HG03135 (cell line): ENCODE data around the gene ASS1.

ENCODE experiments used
- ATAC-seq: cut with Tn5 transposase; IDR thresholded peaks from one replicate; pipeline ENCODE4 v1.9.1; 2021; ENCODE audit warnings: mild to moderate bottlenecking, moderate library complexity; ENCODE audit not compliant: unreplicated experiment

ASS1 gene

DNA sequence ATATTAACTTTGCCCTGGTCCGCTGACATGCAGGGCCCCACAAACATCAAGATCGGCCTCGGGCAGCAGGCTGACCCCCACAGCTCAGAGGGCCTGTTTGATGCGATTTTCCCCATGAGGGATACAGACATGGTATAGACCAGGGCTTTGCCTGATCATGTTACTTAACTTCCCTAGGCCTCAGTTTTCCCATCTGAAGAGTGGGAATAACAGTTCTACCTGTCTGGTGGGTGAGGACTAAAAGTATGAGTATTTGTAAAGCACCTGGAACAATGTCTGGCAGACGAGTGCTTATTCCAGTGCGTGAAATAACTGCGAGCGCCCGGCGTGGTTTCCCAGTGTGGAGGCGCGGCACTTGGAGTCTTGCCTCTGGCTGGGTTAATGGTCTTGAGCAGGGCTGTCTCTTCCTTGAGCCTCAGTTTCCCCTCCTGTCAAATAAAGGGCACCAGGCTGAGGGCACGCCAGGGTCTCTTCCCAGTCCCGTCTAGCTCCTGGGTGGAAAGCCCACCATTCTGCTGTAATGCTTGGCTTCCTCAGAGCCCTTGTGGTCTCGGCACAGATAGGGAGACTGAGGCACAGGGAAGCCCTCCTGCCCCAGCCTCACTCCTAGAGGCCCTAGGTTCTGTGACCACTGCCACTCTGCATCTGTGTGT, 47.2 kb downstream of the ASS1 start:
- ATAC-seq: no peak

DNA sequence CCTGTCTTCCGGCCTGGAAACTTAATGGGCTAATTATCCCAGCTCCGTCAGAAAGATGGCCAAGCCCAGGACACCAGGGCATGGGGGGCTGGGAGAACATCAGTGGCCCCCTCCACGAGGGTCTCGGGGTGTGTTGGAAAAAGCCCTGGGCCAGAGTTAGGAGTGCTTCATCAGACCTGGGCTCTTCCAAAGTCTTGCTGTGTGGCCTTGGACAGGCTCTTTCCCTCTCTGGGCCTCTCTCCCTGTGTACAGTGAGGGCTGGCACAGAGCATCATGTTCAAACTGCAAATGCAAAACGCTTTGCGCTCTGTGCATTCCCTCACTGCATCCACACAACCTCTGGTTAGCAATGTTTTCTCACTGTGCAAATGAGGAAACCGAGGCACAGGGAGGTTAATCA, 48.3 kb downstream of the ASS1 start:
- ATAC-seq: no peak

DNA sequence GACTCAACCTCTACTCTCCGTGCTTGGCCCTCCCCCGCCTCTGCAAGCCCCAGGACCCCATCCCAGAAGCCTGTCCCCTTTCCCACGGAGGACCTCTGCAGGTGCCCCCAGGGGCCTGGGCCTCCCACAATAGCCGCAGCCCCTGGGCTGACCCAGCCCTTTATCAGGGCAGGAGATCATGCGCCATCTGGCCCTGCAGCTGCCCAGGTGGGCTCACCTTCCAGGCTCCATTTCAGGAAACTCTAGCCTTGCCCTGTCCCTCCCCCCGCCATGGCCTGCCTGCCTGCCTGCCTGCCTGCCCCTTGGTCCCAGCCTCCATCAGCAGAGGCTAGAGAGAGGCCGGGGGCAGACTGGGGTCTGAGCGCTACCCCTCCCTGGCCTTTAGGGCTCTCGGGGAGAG, 48.7 kb downstream of the ASS1 start:
- ATAC-seq: no peak

GRCh38 chr9:130495067-130495466, 50.3 kb downstream of the ASS1 start:
- no peak for ATAC-seq

DNA sequence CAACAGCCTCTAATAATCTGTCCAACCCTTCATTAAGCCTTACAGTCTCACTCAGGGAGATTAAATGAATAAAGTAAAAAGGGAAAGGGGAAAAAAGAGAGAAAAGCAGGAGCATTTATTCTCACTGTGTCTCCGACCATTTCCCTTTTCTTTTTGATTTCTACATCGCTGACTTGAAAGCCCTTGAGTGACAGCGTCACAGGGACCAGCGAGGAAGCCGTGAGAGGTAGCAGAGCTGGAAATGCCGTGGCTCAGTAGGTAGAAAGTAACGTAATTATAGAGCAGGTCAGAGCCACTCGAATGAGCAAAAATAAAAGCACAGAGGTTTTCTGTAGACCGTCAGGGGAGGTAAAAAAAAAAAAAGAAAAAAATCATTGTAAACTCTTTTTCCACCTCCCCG, 52.4 kb downstream of the ASS1 start:
- no peak for ATAC-seq

- no peak for ATAC-seq
Observed at GRCh38 chr9:130498298-130498917, 53.6 kb downstream of the ASS1 start.

DNA sequence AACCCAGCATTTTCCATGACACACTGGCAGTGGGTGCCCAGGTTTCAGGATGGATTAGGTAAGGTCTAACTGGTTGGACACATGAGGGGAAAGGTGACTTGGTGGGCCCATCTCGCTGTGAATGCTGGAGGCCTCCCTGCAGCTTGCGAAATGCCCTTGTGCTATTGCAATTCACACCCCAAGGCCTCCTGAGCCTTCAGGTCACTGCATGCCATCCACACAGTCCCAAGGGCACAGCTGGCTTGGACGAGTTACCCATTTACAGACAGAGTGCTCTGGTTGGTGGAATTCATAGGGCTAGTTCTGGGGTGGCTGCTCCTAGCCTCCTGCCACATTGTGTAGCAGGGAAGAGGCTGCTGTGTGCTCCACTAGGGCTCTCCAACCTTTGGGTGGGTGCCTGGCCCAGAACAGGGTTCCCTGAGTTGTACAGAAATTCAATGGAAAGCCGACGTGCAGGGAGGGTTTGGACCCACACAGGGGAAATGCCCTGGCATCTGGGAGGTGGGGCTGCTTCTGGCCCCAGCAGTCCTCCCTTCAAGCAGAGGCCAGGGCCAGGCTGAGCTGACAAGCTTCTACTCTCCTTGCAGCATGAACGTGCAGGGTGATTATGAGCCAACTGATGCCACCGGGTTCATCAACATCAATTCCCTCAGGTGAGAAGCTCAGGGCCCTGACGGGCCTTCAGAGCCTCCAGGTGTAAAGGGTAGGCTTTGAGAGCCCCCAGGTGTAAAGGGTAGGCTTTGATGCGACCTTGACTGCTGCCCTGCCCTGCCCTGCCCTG, 54.3 kb downstream of the ASS1 start:
- no peak for ATAC-seq

DNA sequence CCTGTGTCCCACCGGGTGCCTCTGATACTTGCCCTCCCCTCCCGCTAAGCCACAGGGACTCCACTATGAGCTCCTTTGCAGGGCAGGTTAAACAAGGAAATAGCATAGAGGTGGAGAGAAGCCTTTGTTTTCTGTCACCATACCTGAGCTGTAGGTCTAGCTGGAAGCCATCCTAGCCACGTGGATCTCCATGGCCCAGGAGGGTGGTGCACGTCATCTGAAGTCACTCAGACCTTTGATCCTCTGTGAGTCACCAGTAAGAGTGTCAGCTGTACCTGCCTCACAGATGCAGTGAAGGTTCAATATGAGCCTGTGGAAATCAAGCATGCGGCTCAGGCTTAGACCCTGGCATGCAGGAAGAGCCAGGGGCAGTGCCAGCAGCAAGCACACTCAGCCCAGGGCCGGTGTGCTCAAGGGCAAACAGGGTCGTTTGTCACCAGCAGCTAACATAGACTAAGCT, 55.1 kb downstream of the ASS1 start:
- no peak for ATAC-seq

DNA sequence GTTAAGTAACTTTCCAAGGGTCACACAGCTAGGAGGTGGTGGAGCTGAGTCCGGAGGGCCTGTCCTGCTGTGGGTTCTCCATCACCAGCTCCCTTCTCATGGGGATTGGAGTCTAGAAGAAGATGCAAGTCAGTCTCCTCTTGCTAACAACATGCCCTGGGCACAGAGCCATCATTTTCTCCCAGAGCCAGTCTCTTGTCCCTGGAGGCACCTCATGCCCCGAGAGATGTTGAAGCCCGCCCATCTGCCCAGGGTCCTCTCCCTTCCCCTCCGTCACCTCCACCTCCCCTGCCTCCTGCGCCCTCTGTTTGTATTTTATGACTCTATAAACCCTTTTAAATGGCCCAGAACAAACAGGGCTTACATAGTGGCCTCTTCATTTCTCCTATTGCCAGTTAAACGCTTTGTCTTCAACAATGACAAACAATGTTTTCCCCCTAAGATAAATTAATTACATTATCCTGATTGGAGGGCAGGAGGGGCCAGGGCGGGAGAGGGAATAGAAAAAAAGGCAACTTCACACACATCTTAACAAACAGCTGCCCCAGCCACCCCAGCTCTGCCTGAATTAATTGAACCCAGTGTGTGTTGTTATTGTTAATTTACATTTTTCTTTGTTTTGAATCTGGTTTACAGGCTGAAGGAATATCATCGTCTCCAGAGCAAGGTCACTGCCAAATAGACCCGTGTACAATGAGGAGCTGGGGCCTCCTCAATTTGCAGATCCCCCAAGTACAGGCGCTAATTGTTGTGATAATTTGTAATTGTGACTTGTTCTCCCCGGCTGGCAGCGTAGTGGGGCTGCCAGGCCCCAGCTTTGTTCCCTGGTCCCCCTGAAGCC, 55.8 kb downstream of the ASS1 start:
- no peak for ATAC-seq

DNA sequence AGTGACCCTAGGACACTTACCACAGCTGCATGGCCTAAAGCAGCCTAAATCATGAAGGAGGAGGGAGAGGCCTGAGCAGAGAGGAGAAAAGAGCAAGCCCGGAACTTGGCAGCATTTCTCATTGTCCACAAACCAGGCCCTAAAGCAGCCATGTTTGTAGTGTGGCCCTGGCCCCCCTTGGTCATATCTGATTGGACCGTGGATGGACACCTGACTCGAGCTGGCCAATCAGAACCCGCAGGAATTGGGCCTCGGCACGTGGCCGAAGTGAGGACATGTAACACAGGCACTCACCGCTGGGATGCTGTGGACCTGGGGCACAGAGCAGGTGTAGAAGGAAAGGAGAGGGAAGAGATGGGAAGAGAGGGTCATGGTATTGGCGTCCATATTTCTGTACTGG, 56.9 kb downstream of the ASS1 start:
- ATAC-seq: no peak

DNA sequence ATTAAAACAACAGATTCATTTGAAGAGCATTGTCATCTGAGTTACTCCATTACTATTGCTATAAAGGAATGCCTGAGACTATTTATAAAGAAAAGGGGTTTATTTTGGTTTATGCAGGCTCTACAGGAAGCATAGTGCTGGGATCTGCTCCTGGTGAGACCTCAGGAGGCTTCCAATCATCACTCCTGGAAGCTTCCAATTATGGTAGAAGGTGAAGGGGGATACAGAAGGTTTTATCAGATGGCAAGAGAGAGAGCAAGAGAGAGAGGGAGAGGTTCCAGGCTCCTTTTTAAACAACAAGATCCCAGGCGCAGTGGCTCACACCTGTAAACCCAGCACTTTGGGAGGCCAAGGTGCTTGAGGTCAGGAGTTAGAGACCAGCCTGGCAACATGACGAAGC, 63.5 kb downstream of the ASS1 start:
- ATAC-seq: no peak

DNA sequence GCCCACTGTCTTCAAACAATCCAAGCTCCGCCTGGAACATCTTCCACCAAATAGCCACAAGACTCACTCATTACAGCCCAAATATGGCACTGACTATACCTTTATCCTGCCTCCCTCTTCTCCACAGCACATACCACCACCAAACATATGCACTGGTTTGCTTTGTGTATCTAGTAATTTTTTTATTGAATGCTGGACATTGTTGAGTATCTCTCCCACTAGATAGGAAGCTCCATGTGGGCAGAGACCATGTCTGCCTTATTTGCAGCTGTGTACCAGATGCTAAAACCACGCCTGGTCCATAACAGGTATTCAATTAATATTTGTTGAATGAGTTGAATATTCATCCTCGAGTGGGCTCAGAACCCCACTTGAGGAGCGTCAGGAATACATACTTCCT, 67.4 kb downstream of the ASS1 start:
- ATAC-seq: no peak

- ATAC-seq: no peak
Observed at GRCh38 chr9:130513078-130513477, 68.3 kb downstream of the ASS1 start.

DNA sequence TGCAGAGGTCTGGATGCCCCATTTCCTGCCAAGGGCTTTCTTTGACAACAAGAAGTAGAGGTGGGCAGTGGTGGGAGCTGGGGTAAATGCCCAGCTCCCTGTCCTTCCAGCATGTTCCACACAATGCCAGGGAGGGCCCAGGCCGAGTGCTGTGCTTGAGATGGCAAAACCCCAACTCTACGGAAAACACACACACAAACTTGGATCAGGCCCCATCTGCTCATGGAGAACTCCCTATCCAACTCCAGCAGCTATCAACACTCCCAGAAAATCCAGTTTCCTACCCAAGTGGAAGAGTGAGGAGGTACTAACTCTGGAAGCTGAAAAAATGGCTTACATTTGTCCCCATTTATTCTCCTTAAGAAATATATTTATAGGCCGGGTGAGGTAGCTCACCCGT, 73.5 kb downstream of the ASS1 start:
- no peak for ATAC-seq

DNA sequence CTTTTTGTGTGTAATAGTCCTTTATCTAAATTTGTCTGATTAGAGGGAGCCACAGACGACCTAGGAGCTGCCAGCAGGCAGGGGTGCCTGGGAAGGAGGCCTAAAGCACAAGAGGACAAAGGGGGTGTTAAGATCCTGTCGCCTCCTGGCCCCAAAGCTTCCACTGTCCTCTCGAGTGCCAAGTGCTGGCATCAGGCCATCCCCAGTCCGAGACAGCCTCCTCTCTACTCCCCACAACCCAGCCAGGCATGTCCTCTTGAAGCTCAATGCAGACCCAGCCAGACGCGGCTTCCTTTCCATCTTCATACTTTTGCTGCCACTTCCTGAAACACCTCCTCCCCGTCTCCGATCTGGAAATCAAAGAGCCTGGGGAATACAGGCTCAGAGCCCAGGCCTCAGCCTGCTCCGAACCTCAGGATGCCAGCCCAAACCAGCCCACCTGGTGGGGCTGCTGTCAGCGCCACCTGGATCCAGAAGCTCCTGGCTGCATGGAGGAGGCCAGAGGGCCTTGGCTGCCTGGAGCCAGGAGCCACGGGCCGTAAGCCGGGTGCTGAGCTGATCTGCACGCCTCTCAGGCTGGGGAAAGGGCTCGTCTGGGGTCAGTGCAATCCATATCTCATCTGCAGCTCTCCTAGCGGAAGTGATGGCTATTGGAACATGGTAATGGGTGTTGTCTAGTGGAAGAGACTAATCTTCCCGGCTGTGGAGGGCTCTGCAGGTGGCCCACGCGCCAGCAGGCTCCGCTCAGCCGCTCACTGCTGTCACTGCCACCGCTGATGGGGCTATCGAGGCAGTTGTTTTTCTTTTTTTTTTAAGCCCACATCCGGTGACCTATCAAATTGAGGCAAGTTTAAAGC, 74.4 kb downstream of the ASS1 start:
- no peak for ATAC-seq

GRCh38 chr9:130519927-130520326, 75.2 kb downstream of the ASS1 start:
- ATAC-seq: no peak

DNA sequence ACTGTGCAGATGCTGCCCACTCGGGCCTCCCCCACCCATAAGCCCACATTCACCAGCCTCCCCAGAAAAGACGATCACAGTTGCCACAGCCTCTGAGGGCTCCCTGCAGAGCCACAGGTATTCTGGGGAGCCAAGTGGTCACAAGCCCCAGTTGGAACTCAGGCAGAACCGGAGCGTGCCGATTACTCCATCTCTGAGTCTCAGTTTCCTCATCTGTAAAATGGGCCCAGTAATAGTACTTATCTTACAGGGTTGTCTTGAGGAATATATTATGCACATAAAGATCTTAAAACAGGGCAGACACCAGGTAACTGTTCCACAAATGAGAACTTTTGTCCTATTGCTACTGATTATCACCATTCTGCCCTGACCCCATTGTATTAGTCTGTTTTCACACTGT, 77.0 kb downstream of the ASS1 start:
- no peak for ATAC-seq

GRCh38 chr9:130522233-130522808, 77.6 kb downstream of the ASS1 start:
- no peak for ATAC-seq

- no peak for ATAC-seq
Observed at GRCh38 chr9:130523921-130524320, 79.2 kb downstream of the ASS1 start.
